GM12878 (cell line): ENCODE measurements around the gene MBLAC2. TPM values are rescaled to one million over a fixed set of nuclear protein-coding genes. Genes with fewer than 3 reads are reported as not detected.

ENCODE experiments used
- ATAC-seq: fragments of 200-7000 bp; cut with Tn5 transposase; 3 replicates; pipeline ENCODE4 v1.9.1; 2020; ENCODE audit warnings: mild to moderate bottlenecking, moderate library complexity
- BruUV-seq: library from RNA; stranded (reverse); fragments of 400-500 nt; replicated peaks from 2 replicates; lab custom pipeline; 2021; lab: Mats Ljungman, UMichigan
- CTCF ChIA-PET: fragments of 300-600 bp; sonication (Branson Sonifier 250); formaldehyde crosslinking; extraction: SDS; loops from one replicate; lab custom pipeline; 2021; ENCODE audit warnings: inconsistent platforms; lab: Yijun Ruan, JAX
- POLR2A ChIA-PET: fragments of 350-600 bp; formaldehyde crosslinking; extraction: SDS; loops from one replicate; lab custom pipeline; 2021; ENCODE audit warnings: inconsistent platforms; lab: Charles Lee
- RAD21 ChIA-PET: fragments of 300-600 bp; sonication (Branson Sonifier 250); formaldehyde crosslinking; loops from one replicate; lab custom pipeline; 2023; ENCODE audit warnings: antibody characterized with exemption; ENCODE audit not compliant: unreplicated experiment; lab: Charles Lee
- SMC1A ChIA-PET: fragments of 300-600 bp; sonication (Branson Sonifier 250); formaldehyde crosslinking; loops from one replicate; lab custom pipeline; 2023; ENCODE audit not compliant: unreplicated experiment, uncharacterized antibody; lab: Charles Lee
- DNase-seq: peaks from one replicate; pipeline ENCODE4 v3.0.0-alpha.2; 2011; ENCODE audit warnings: low read depth, low spot score
- FAIRE-seq: peaks from 3 replicates; lab custom pipeline; 2011; peaks lifted over from hg19 to GRCh38; lab: Jason Lieb, UNC
- H2AFZ ChIP-seq: 2 replicates; pipeline ENCODE4 v1.6.0; 2011; ENCODE audit warnings: low read depth, low read length, control low read depth; ENCODE audit not compliant: control insufficient read depth
- H3K27ac ChIP-seq: 2 replicates; pipeline ENCODE4 v1.5.1; 2011; ENCODE audit warnings: control low read depth; ENCODE audit not compliant: control insufficient read depth, insufficient read depth
- H3K27me3 ChIP-seq, 2 experiments: replicated peaks in 1 of 2; 2 replicates each; pipeline versions ENCODE4 v1.6.0 to v1.6.1; 2011; ENCODE audit warnings: low read length in 1 of 2; ENCODE audit not compliant: control insufficient read depth in 2 of 2, insufficient read depth in 2 of 2
- H3K36me3 ChIP-seq, 2 experiments: 2 replicates each; pipeline ENCODE4 v1.5.1; 2011; ENCODE audit warnings: low read length in 1 of 2; ENCODE audit not compliant: control insufficient read depth in 2 of 2, insufficient read depth in 2 of 2
- H3K4me1 ChIP-seq: 2 replicates; pipeline ENCODE4 v1.6.1; 2011; ENCODE audit warnings: mild to moderate bottlenecking, low read length, moderate library complexity, mixed read lengths; ENCODE audit not compliant: control insufficient read depth, insufficient read depth
- H3K4me2 ChIP-seq: 2 replicates; pipeline ENCODE4 v1.6.0; 2011; ENCODE audit warnings: control low read depth; ENCODE audit not compliant: control insufficient read depth, insufficient read depth
- H3K4me3 ChIP-seq: fragments of 200-600 bp; sonication (generic); 2 replicates; pipeline ENCODE4 v1.5.1; 2016
- H3K79me2 ChIP-seq: 2 replicates; pipeline ENCODE4 v1.6.0; 2011; ENCODE audit warnings: low read length; ENCODE audit not compliant: control insufficient read depth, insufficient read depth
- H3K9ac ChIP-seq: 2 replicates; pipeline ENCODE4 v1.8.0; 2011; ENCODE audit warnings: low read length, control low read depth, mixed read lengths; ENCODE audit not compliant: control insufficient read depth, insufficient read depth
- H3K9me3 ChIP-seq: replicated peaks from 3 replicates; pipeline ENCODE4 v1.5.1; 2011; ENCODE audit warnings: mild to moderate bottlenecking, low read length; ENCODE audit not compliant: control insufficient read depth, insufficient read depth
- H4K20me1 ChIP-seq: 2 replicates; pipeline ENCODE4 v1.6.0; 2011; ENCODE audit not compliant: control insufficient read depth, insufficient read depth
- BHLHE40 ChIP-seq, 2 experiments: fragments of 450-650 bp in 1 of 2; IDR thresholded peaks; 2 replicates each; pipeline ENCODE4 v1.6.1; 2011 to 2017; ENCODE audit warnings: low read depth in 2 of 2, borderline replicate concordance in 1 of 2, improper control_type of control experiment in 1 of 2, low read length in 1 of 2, mild to moderate bottlenecking in 1 of 2
- CEBPZ ChIP-seq: fragments of 150-350 bp; IDR thresholded peaks from 2 replicates; pipeline ENCODE4 v1.6.1; 2016; ENCODE audit warnings: low read depth, low read length
- CTCF ChIP-seq, 3 experiments: IDR thresholded peaks in 2 of 3; conservative IDR thresholded peaks in 1 of 3; 2 replicates each; pipeline ENCODE4 v1.5.1; 2011; ENCODE audit warnings: low read depth in 3 of 3, low read length in 3 of 3, mild to moderate bottlenecking in 3 of 3, control low read depth in 2 of 3, moderate library complexity in 2 of 3, inconsistent platforms in 1 of 3, mixed read lengths in 1 of 3; ENCODE audit not compliant: control insufficient read depth in 2 of 3, insufficient read depth in 1 of 3; ENCODE audit errors: extremely low read depth in 1 of 3
- MLLT1 ChIP-seq: fragments of 450-650 bp; IDR thresholded peaks from 2 replicates; pipeline ENCODE4 v1.6.1; 2016; ENCODE audit warnings: mild to moderate bottlenecking
- NKRF ChIP-seq: fragments of 450-650 bp; conservative IDR thresholded peaks from 2 replicates; pipeline ENCODE4 v1.6.1; 2017; ENCODE audit warnings: mild to moderate bottlenecking, moderate library complexity
- RAD21 ChIP-seq: IDR thresholded peaks from 2 replicates; pipeline ENCODE4 v1.6.1; 2011; ENCODE audit warnings: mild to moderate bottlenecking, low read depth, low read length, moderate library complexity; ENCODE audit not compliant: insufficient read depth
- SMC3 ChIP-seq: IDR thresholded peaks from 2 replicates; pipeline ENCODE4 v1.6.1; 2011; ENCODE audit warnings: low read length, improper control_type of control experiment, borderline replicate concordance
- ZBTB33 ChIP-seq: fragments of 450-650 bp; IDR thresholded peaks from 2 replicates; pipeline ENCODE4 v1.6.1; 2017; ENCODE audit warnings: mild to moderate bottlenecking
- WGBS: methylation state at CpG from one replicate; pipeline ENCODE4 v1.1.6; 2016; ENCODE audit warnings: low lambda C conversion rate; ENCODE audit not compliant: insufficient replicate concordance, insufficient coverage; ENCODE audit errors: missing lambda C conversion rate; 5-methylcytosine and 5-hydroxymethylcytosine counted together
- in situ Hi-C: fragments of 300-500 bp; cut with MboI; formaldehyde crosslinking; loops from 9 replicates; pipeline ENCODE4 v1.14.3; 2018; ENCODE audit warnings: mixed read lengths
- intact Hi-C: fragments of 100-400 bp; cut with micrococcal nuclease; formaldehyde crosslinking; loops from one replicate; pipeline ENCODE4 v1.14.2; 2022; ENCODE audit not compliant: unreplicated experiment
- polyA plus RNA-seq, 11 experiments: library from polyadenylated mRNA; depleted of rRNA in 4 of 11; unstranded in 6 of 11; stranded (reverse) in 5 of 11; fragments of >200 nt; fragmentation: Nextera tagmentation in 4 of 11; fragmentation: Illumina TruSeq in 1 of 11; extraction: Ambion mirVana in 4 of 11; extraction: Trizol in 1 of 11; gene quantifications; 1 replicate in 1 of 11; 2 replicates in 10 of 11; pipeline versions ENCODE4 v1.2.1 to v1.2.3, GENCODE V29; 2011 to 2016; ENCODE audit warnings: inconsistent platforms in 2 of 11, missing spikeins in 2 of 11, low read depth in 1 of 11
- total RNA-seq, 4 experiments: library from RNA; depleted of rRNA in 3 of 4; stranded (reverse); fragments of >200 nt in 3 of 4; fragmentation: Illumina TruSeq in 1 of 4; extraction: Trizol in 1 of 4; gene quantifications; 2 replicates each; pipeline versions ENCODE4 v1.2.1 to v1.2.3, GENCODE V29; 2013 to 2021

Gene MBLAC2
- total and polyA plus RNA-seq, 10 of the 15 experiments (the other 5 are each of a cell fraction or from before 2014, with no cell fraction given): 2.0 to 10.5 (median 7.1) TPM

- no peak overlapping the region for H3K27ac ChIP-seq
- intact Hi-C loops (no loop called here), in situ Hi-C loops (loop anchor here (10.0 kb wide), 1 partner anchor 101 kb away; no protein-coding TSS in a partner anchor)
- no peak overlapping the region for H3K4me3 ChIP-seq
- TF ChIP-seq CTCF (IDR thresholded peaks at IDR 0.05 in 2 of 3, conservative IDR thresholded peaks at IDR 0.05 in 1 of 3; ENCODE audit: control insufficient read depth in 2 of 3, extremely low read depth in 1 of 3, insufficient read depth in 1 of 3, low read depth in 3 of 3, low read length in 3 of 3) (peak; percentile 65 to 75 (median 68)), NKRF (no peak), ZBTB33 (no peak), RAD21 (peak; percentile 72), MLLT1 (no peak), CEBPZ (no peak), BHLHE40 (IDR thresholded peaks at IDR 0.05; ENCODE audit: borderline replicate concordance in 1 of 2, low read depth in 2 of 2, low read length in 1 of 2) (no peak), SMC3 (peak; percentile 32; the same call in 1 of the 2 replicates)
- no peak overlapping the region for H3K9ac ChIP-seq
- BruUV-seq: no TSS peak
- no peaks in the 10 kb centered on the region for H4K20me1 ChIP-seq
- peak; percentile 92 for ATAC-seq
- H3K36me3 ChIP-seq: no peaks in the 10 kb centered on the region
- no peaks in the 10 kb centered on the region for H3K79me2 ChIP-seq
- H2AFZ ChIP-seq: no peak overlapping the region
- 0 out of 2 replicates have a peak, but pooled peaks cover 5% of the 10 kb centered on the region for H3K4me1 ChIP-seq
- POLR2A ChIA-PET: no interaction called here
- RAD21 ChIA-PET: no interaction called here
- H3K4me2 ChIP-seq: no peak overlapping the region
- H3K27me3 ChIP-seq: no peaks in the 10 kb centered on the region
- H3K9me3 ChIP-seq: no peaks in the 10 kb centered on the region; the same call in 2 of the 3 replicates
- WGBS: 74% methylated on average over 5 of the region's 5 CpGs
- CTCF ChIA-PET: interaction anchor here (0.6 to 3.1 kb wide), 9 partner anchors 12 to 1706 kb away, joined by 3 to 12 read pairs (median 4); partner anchors contain the start of gene CETN3
- SMC1A ChIA-PET: interaction anchor here (0.9 to 1.4 kb wide), 3 partner anchors 12 to 349 kb away, joined by 3 read pairs; no protein-coding TSS in a partner anchor
- FAIRE-seq: no peak
- no peak for DNase-seq
Measured at GRCh38 chr5:90434116-90434714, 40.4 kb downstream of the MBLAC2 start.
